Measurements from ENCODE around the gene CRYGS.
A peak's percentile ranks its signal among the peaks of the same experiment; 100 is the strongest.
"Not testable (repeated sequence)": the region's sequence is repeated elsewhere in the genome, so short reads cannot be mapped to it uniquely, and the experiment has no call there.

Gene CRYGS

DNA sequence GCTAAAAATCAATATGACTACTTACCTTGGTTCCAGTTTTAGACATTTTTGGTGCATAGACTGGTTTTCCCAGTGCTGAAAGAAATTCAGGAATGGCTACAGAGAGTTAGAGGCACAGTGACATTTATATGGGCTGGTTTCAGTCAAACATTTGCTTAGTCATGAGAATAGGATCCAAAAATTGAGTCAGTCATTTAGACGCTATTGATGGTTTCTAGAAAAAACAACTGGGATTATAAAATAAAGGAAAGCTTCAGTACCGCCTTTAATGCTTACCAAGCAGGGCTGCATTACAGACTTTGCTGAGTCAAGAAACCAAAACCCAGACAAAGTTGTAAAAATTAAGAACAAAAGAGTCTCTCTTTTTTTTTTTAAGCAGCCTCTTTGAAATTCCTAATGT is at the start of gene CRYGS:
Gene CRYGS (minus strand): TSS at position 100 of the 400 bp plus-strand sequence. CDS start 54 bp downstream, at position 46.
- TF ChIP-seq EZH2 (IDR thresholded peaks at IDR 0.05) = no peak
- TF ChIP-seq POLR2AphosphoS5 (IDR thresholded peaks at IDR 0.05; ENCODE audit: borderline replicate concordance, low read depth, low read length) = no peak
- TF ChIP-seq FOXP2 (optimal IDR thresholded peaks at IDR 0.05; ENCODE audit: control extremely low read depth, extremely low read length, insufficient read depth) = no peak
- no peaks in the 10 kb centered on the region for H3K9me3 ChIP-seq (ENCODE audit: low read depth, low read length)
- H3K9ac ChIP-seq (ENCODE audit: insufficient read length) = peak within 1 kb of the TSS; percentile 15
- no peak within 1 kb of the TSS for H3K4me3 ChIP-seq
- DNase-seq (ENCODE audit: low read depth, low spot score) = no peak
- peaks cover 21% of the 10 kb centered on the region for H3K36me3 ChIP-seq (ENCODE audit: insufficient read depth, low read length)
- H3K27ac ChIP-seq = peak within 1 kb of the TSS; percentile 48

DNA sequence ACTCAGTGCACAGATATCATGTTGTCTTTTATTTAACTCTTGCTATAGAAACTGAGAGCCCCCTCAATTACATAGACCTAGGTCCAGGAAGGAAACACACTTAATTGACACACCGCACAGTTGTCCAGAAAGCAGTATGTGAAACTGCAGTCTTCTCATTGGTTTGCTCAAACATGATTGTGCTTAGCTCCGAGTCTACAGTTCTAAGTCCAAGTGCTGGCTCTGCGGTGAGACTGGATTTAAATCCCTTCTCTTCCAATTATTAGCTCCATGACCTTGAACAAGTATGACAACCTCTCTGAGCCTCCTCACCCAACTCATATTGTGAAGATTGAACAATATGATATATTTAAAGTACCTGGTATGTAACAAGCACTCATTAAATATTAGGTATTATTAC is 49.7 kb upstream of the CRYGS start:
- Histone ChIP-seq H3K4me3 (no peak overlapping the region), H3K27ac (no peak overlapping the region), H3K9me3 (ENCODE audit: low read depth, low read length) (no peaks in the 10 kb centered on the region), H3K9ac (ENCODE audit: insufficient read length) (no peak overlapping the region), H3K36me3 (ENCODE audit: insufficient read depth, low read length) (no peaks in the 10 kb centered on the region)
- DNase-seq (ENCODE audit: low read depth, low spot score) = no peak
- no peak for TF ChIP-seq POLR2AphosphoS5 (IDR thresholded peaks at IDR 0.05; ENCODE audit: borderline replicate concordance, low read depth, low read length)

DNA sequence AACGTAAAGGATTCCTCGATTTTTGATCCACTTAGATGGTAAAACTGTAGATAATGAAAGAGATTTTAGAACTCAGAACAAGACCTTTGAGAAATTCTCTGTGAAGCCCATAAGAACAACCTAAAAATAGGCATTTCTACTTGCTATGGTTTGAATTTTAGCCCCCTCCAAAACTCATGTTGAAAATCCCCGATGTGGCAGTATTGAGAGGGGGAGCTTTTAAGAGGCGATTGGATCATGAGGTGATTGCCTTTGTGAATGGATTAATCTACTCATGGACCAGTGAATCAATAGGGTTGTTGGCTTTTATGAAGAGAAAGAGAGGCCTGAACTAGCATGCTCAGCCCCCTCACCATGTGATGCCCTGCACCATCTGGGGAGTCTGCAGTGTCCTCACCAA is 48.5 kb upstream of the CRYGS start:
- H3K9ac ChIP-seq (ENCODE audit: insufficient read length) = no peak overlapping the region
- H3K36me3 ChIP-seq (ENCODE audit: insufficient read depth, low read length) = no peaks in the 10 kb centered on the region
- no peak overlapping the region for H3K4me3 ChIP-seq
- no peaks in the 10 kb centered on the region for H3K9me3 ChIP-seq (ENCODE audit: low read depth, low read length)
- H3K27ac ChIP-seq = no peak overlapping the region
- TF ChIP-seq POLR2AphosphoS5 (IDR thresholded peaks at IDR 0.05; ENCODE audit: borderline replicate concordance, low read depth, low read length) (no peak), EZH2 (IDR thresholded peaks at IDR 0.05) (no peak), FOXP2 (optimal IDR thresholded peaks at IDR 0.05; ENCODE audit: control extremely low read depth, extremely low read length, insufficient read depth) (no peak)
- no peak for DNase-seq (ENCODE audit: low read depth, low spot score)

DNA sequence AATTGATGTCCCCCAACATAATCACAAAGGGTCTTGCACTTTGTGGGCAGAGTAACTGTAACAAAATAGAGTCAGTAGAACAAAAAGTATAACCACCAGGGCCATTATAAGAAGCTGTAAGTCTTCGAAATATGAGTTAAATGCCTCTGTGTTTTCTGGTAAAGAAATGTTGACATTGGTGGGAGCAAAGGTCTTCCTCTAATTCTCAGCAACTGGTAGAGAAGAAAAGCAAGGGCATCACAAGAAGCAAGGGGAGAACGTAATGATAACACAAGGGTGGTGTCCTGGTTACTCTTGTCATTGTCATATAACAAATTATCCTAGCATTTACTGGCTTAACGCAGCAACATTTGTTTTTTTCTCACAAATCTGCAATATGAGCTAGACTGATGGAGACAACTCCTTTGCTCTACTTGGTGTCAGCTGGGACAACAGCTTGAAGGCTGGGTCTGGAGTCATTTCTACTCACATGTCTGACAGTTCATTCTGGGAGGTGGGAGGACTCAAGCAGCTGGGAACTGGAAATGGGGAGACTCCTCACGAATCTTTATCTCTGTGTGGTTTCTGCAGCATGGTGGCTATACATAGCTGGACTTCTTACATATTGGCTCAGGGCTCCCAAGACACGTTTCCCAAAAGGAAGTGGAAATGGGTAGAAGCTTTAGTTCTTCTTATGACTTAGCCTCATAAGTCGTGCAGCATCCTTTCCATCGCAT is 46.6 kb upstream of the CRYGS start:
- H3K9ac ChIP-seq (ENCODE audit: insufficient read length) = no peak overlapping the region
- H3K27ac ChIP-seq = no peak overlapping the region
- DNase-seq (ENCODE audit: low read depth, low spot score) = no peak
- peaks cover 4% of the 10 kb centered on the region for H3K36me3 ChIP-seq (ENCODE audit: insufficient read depth, low read length)
- TF ChIP-seq FOXP2 (optimal IDR thresholded peaks at IDR 0.05; ENCODE audit: control extremely low read depth, extremely low read length, insufficient read depth) (no peak), POLR2AphosphoS5 (IDR thresholded peaks at IDR 0.05; ENCODE audit: borderline replicate concordance, low read depth, low read length) (no peak), EZH2 (IDR thresholded peaks at IDR 0.05) (no peak)
- H3K4me3 ChIP-seq = no peak overlapping the region
- H3K9me3 ChIP-seq (ENCODE audit: low read depth, low read length) = no peaks in the 10 kb centered on the region

DNA sequence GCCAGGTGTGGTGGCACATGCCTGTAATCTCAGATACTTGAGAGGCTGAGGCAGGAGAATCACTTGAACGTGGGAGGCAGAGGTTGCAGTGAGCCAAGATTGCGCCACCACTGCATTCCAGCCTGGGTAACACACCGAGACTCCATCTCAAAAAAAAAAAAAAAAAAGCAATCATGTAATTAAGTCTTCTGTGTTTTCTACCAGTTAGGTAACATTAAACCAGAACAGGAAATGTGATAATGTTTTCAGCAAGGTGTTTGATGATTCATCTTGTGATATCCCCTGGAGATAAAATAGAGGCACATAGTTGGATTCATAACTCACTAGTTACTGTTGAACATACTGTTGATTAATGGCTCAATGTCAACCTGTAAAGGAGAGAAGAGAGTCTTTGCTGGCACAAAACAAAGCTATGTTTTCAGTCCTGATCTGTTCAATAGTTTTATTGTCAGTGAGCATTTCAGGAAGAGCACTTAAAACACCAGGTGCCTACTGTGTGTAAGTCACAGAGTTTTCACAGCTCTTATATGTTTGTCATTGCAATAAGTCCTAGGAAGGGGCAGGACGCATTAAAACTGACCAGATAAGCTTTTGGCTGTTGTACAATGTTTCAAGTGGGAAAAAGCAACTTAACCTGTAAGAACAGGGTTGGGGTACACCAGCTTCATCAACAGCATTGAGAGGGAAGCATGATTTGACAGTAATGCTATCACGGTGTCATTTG is 45.8 kb upstream of the CRYGS start:
- Histone ChIP-seq H3K9me3 (ENCODE audit: low read depth, low read length) (no peaks in the 10 kb centered on the region), H3K36me3 (ENCODE audit: insufficient read depth, low read length) (peaks cover 11% of the 10 kb centered on the region), H3K4me3 (no peak overlapping the region), H3K27ac (no peak overlapping the region), H3K9ac (ENCODE audit: insufficient read length) (no peak overlapping the region)
- DNase-seq (ENCODE audit: low read depth, low spot score) = no peak
- TF ChIP-seq POLR2AphosphoS5 (IDR thresholded peaks at IDR 0.05; ENCODE audit: borderline replicate concordance, low read depth, low read length) (no peak), FOXP2 (optimal IDR thresholded peaks at IDR 0.05; ENCODE audit: control extremely low read depth, extremely low read length, insufficient read depth) (no peak), EZH2 (IDR thresholded peaks at IDR 0.05) (no peak)

DNA sequence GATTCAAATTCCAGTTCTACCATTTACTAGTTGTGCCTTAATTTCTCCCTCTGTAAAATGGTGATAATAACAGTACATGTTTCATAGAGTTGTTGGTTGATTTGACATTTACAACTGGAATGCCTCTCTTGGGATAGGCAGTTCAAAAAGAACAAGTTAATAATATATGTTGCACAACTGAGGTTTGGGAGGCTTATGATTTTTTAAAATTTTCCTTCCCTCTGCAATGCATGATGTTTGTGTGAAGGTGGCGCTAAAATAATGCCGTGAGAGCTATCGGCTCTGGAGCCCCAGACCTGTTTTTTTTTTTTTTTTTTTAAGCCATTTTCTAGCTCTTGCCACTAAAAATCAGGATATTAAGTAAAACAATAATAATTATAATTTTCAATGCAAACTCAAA is 44.9 kb upstream of the CRYGS start:
- Histone ChIP-seq H3K9ac (ENCODE audit: insufficient read length) (peak overlapping the region; percentile 16), H3K9me3 (ENCODE audit: low read depth, low read length) (no peaks in the 10 kb centered on the region), H3K27ac (no peak overlapping the region), H3K36me3 (ENCODE audit: insufficient read depth, low read length) (peaks cover 20% of the 10 kb centered on the region), H3K4me3 (no peak overlapping the region)
- DNase-seq (ENCODE audit: low read depth, low spot score) = no peak
- TF ChIP-seq EZH2 (IDR thresholded peaks at IDR 0.05) = no peak

DNA sequence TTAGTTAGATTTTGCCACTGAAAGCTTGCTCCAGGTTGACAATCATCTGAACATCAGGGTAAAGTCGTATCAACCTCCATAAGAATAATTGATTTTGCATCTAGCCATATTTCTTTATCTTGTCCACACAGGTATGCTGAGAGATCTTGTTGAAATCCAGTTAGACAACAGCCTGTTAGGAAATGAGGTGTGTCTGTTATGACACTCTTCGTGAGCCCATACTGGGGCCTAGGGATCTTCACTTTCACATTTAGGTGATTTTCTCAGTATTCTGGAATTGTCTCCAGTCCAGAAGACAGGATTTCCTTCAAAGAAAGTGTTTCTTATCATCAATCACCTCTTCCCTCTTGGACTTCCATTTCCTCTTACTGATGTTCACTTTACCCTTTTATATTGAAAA is 44.5 kb upstream of the CRYGS start:
- Histone ChIP-seq H3K27ac (no peak overlapping the region), H3K9ac (ENCODE audit: insufficient read length) (peak overlapping the region; percentile 16), H3K36me3 (ENCODE audit: insufficient read depth, low read length) (peaks cover 25% of the 10 kb centered on the region), H3K9me3 (ENCODE audit: low read depth, low read length) (no peaks in the 10 kb centered on the region), H3K4me3 (no peak overlapping the region)
- no peak for DNase-seq (ENCODE audit: low read depth, low spot score)
- TF ChIP-seq EZH2 (IDR thresholded peaks at IDR 0.05) (no peak), FOXP2 (optimal IDR thresholded peaks at IDR 0.05; ENCODE audit: control extremely low read depth, extremely low read length, insufficient read depth) (no peak), POLR2AphosphoS5 (IDR thresholded peaks at IDR 0.05; ENCODE audit: borderline replicate concordance, low read depth, low read length) (no peak)

DNA sequence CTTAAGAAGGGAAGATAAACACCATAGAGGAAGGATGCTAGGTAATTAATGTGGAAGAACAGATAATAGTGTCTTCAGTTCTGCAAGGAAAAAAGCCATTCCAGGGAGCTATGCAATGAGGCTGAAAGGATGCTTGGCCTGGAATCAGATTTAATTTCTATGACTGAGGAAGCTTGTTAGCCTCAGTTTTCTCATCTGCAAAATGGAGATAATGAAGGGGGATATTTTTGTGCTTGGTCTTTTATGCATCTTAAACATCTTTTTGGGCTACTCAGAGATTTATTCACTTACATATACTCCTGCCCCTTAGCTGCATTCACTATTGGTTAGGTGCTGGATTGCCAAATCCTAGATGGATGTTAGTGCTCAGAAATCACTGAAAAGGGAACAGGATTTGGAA is 43.0 kb upstream of the CRYGS start:
- H3K4me3 ChIP-seq = no peak overlapping the region
- DNase-seq (ENCODE audit: low read depth, low spot score) = no peak
- no peak overlapping the region for H3K9ac ChIP-seq (ENCODE audit: insufficient read length)
- no peaks in the 10 kb centered on the region for H3K9me3 ChIP-seq (ENCODE audit: low read depth, low read length)
- peaks cover 40% of the 10 kb centered on the region for H3K36me3 ChIP-seq (ENCODE audit: insufficient read depth, low read length)
- H3K27ac ChIP-seq = no peak overlapping the region
- no peak for TF ChIP-seq EZH2 (IDR thresholded peaks at IDR 0.05)

DNA sequence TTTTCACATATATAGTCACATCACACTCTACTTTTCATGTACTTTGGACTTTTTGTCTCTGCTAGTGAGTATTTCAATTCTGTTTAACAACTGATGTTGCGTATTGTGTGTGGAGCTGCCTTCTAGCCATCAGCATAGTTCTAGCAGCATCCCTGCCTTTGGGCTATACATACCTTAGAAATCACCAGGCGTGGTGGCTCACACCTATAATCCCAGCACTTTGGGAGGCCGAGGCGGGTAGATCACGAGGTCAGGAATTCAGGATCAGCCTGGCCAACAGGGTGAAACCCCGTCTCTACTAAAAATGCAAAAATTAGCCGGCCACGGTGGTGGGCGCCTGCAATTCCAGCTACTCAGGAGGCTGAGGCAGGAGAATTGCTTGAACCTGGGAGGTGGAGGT is 42.1 kb upstream of the CRYGS start:
- not testable (repeated sequence) for DNase-seq (ENCODE audit: low read depth, low spot score)

More for the DNA sequence above, 42.1 kb upstream of the CRYGS start:
- not testable (repeated sequence) for H3K27ac ChIP-seq; H3K9me3 ChIP-seq (ENCODE audit: low read depth, low read length); H3K4me3 ChIP-seq; H3K9ac ChIP-seq (ENCODE audit: insufficient read length)
- peaks cover 49% of the 10 kb centered on the region for H3K36me3 ChIP-seq (ENCODE audit: insufficient read depth, low read length)
